GOT3 (cell line): ENCODE results near the gene COPE.

Experiments used
- DNase-seq: peaks from one replicate; lab custom pipeline; 2025; ENCODE audit warnings: mixed read lengths; lab: John Stamatoyannopoulos, UW

The COPE gene

DNA sequence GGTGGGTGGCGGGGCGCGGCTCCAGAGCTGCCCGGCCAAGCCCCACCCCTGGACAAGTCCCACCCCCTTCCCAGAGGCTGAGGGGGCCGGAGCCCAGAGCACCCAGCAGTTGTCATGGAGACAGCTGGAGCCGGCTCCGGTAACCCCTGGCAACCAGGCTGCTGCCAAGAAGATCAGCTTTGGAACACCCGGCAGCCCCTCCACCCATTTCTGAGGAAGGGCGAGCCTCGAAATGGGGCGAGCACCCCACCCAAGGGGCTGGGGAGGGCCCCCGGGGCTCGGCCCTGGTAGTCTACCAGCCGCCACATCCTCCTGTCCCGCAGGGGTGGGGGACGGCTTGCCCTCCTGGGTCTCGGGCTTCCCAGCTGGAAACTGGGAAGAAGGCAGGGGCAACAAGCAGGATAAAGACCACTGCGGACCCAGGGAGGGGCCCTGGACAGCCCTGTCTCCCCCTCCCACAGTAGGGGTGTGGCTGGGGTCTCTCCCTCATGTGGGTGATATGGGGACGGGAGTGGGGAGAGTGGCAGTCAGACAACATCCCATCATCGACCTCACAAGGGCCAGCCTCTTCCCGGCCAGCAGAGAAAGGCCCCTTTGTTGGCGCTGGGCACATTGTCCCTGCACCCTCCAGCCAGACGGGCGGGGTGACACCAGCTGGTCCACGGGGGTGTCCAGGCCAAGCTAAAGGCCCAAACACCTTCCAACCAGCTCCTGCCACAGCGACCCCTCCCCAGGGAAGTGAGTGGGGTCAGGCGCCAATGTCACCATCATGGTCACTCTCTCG lies 24.7 kb downstream of the COPE start:
- no peak for DNase-seq

DNA sequence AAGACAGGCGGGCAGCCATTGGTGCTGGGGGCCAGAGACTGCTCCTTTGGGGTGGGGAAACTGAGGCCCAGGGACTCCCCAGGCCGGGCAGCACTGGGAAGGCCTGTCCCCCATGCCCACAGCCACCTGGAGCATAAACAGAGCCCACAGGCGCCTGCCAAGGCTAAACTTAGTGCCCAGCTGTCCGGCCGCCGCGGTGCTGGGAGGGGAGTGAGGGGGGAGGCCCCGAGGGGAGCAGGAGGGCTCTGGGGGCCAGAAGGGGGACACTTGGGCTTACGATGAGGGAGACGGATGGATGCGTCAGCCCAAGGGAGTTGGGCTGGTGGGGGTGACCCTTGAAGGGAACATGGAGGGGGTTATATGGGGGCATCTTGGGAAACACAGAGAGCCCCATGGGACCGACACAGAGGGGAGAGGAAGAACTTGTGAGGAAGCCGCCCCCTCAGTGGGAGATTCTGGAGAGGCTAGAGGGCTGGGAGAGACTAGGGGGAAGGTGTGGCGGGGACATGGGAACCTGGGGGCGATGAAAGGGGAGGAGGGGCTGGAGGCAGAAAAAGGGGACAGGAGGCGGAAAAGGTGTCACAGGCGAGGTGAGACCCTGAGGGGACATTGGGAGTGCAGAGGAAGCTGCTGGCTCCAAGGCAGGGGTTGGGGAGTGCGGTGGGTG lies 25.5 kb downstream of the COPE start:
- no peak for DNase-seq

DNA sequence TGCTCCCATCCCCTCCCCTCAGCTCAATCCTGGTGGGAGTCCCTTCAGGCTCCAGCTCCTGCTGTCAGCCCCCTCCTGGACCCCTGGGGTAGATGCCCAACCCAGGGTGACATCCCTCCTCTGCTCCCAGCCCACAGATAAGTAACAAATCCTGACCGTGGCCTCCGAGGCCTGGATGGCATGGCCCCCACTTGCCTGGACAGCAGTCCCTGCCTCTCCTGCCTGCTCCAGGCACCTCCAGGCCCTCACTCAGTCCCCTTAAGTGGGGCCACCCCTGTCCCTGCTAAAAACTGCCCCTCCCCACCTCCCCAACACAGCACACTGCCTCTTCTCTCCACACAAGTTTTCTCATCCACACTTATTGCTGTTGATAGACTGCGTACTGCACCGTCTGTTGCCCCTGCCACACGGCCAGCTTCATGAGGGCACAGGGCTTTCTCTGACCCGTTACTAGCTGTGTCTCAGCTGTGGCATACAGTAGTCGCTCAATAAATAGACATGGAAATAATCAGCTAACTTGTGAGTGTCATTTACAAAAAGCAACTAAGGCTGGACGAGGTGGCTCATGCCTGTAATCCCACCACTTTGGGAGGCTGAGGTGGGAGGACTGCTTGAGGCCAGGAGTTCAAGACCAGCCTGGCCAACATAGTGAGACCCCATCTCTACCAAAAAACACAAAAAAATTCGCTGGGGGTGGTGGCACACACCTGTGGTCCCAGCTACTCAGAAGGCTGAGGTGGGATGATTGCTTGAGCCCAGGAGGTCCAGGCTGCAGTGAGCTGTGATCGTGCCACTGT lies 29.0 kb downstream of the COPE start:
- no peak for DNase-seq

DNA sequence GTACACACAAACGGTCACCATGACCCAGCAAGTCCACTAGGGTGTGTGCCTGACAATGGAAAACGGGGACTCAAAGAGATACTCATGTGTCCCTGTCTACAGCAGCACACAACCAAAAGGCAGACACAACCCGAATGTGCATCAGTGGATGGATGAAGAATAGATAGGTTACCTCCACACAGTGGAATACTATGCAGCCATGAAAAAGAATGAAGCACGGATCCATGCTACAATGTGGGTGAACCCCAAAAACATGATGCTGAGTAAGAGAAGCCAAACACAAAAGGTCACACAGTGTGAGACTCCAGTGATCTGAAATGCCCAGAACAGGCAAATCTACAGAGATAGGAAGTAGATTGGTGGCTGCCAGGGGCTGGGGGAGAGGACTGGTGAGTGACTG lies 32.2 kb downstream of the COPE start:
- DNase-seq = no peak

DNA sequence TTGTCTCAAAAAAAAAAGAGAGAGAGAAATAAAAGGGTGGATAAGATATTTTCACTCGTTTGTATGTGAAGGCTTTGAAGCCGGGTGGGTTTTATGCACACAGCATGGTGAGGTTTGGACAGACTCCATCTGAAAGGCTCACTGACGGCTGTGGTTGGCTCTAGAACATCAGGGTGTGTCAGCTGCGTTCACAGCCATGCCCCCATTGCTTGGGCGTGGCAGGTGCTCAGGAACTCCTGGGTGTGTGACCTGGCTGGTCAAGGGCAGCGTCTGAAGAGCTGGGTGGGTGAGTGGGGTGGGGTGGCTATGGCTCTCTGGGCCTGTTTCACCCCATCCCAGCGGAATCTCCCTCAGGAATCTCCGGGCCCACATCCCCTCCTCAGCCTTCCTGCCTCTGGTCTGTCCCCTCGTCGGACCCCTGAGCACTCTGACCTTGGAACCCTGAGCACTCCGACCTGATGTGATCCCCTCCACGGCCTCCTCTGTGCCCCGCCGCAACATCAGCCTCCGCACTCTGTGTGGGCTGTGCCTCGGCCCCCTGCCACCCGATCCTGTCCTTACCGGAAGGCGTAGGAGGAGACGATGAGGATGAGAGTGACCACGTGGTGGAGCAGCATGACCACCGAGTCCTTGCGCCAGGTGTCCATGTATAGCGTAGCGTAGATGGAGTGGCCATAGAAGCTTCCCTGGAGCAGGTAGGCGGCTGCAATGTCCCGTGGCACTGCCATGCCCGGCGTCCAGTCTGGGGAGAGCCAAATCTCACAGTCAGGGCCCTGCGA lies 35.5 kb downstream of the COPE start:
- no peak for DNase-seq

DNA sequence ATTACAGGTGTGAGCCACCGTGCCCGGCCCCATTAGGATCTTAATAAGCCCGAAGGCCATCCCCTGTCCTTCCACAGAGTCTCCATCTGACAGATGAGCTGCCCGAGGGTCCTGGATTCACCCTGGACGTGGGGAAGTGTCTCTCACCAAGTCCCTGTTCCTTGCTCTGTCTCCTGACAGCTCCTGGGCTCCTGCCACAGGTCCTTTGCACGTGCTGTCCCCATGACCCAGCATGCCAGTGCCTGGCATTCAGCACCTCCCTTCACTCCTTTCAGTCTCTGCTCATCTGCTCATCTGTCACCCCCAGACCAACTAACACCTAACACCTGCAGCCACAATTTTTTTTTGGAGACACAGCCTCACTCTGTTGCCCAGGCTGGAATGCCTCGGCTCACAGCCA lies 37.7 kb downstream of the COPE start:
- no peak for DNase-seq

DNA sequence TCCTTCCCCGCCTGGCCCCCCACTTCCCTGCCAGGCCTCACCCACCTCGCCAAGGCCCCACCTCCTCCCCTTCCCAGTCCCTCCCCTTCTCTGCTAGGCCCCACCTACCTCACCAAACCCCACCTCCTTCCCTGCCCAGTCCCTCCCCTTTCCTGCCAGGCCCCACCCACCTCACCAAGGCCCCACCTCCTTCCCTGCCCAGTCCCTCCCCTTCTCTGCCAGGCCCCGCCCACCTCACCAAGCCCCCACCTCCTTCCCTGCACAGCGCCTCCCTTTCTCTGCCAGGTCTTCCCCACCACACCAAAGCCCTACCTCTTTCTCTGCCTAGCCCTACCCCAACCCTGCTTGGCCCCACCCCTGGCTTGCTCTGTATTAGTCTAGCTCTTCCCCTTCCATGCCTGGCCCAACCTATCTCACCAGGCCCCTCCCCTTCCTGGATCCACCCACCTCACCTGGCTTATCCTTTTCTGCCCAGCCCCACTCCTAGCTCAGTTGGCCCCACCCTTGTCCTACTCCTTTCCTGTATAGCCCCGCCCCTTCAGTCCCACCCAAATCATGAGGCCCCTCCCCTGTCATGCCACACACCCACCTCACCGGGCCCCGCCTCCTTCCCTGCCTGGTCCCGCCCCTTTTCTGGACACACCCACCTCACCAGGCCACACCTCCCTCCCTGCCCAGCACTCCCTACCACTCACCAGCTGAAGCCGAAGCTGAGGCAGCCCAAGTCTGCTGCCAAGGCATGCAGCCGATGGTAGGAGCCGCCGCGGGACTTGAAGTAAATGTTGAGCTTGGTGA lies 39.4 kb downstream of the COPE start:
- DNase-seq = no peak

DNA sequence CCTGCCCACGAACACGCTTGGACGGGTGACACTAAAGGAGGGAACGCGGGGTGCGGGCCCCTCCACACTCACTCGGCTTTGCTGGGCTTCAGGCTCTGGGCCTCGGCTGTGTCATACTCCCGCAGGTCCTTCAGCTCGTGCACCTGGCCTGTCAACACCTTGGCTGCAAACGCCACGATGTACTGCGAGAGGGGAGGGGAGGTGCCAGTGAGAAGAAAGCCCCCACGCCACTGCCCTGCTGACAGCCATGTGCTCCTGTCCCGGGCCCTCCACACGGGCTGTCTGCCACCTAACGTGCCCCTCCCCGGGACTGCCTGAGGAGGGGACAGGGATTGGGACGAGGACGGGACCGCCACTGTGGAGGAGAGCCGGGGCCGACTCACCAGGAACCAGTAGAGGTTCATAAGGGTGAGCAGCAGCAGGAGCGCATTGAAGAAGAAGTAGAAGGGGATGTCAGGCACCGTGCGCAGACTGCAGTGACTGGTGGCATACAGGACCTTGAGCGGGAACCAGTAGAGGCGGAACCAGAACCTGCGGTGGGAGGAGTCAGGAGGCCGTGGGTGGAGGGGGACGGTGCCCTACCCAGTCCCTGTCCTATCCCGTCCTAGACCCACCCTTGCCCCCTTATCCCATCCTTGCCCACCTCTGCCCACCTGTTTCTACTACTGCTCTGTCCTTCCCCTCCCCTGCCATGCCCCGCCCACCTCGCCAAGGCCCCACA lies 40.2 kb downstream of the COPE start:
- DNase-seq = no peak

DNA sequence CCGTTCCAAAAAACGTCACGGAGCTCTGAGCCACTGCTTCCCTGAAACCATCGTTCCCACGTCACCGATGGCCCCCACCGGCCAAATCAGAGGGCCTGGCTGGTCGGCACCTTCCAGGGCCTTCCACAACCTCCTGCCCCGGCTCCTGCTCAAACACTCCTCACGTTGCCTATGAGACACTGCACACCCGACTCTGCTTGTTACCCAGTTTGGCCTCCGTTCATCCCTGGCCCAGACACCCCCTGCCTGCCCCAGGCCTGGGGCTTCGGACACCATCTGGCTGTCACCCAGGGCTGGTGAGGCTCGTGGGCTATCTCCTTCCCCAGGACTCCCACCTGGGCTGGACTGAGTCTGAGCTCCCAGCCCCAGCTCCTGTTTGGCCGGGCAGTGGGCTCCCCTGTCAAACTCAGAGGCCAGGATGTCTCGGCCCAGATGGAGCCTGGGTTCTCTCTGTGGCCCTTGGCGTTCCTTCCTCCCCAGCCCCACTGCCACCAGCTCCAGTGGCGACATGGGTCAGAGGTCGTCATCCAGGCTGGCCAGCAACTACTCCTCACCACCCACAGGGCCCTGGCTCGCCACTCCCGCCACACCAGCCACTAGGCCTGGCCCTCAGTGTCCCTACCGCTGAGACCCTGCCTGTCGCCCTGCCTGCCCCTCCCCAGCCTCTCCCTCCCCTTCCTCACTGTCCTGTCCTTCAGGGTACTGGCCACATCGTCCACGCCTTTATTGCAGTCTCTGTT lies 41.0 kb downstream of the COPE start:
- DNase-seq = no peak

DNA sequence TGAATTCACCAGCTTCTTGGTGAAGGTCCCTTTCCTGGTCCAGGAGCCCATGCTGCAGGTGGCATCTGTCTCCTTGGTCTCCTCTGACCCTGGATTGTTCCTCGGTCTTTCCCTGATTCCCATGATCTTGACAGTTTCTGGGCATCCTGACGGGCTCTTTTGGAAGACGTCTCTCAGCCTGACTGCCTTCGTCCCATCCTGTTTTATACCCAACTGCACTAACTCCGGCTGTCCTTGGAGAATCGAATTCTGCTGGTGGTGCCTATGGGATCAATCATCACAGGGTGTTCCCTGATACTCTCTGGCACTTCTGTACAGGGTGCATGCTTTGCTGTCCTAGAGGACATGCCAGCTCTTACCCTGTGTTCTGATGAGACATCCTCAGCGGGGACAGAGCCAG lies 42.3 kb downstream of the COPE start:
- DNase-seq = no peak

DNA sequence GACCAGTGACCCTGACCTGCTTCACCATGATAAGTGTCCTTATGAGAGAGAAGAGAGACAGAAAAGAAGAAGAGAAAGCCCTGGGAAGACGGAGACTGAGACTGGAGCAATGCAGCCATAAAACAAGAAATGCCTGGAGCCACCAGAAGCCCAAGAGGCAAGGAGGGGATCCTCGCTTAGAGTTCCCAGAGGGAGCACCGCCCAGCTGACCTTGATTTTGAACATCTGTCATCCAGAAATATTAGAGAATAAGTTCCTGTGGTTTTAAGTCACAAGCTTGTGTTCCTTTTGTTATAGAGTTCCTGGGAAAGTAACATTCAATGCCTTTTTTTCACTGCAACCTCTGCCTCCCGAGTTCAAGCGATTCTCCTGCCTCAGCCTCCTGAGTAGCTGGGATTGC lies 43.5 kb downstream of the COPE start:
- DNase-seq = no peak

DNA sequence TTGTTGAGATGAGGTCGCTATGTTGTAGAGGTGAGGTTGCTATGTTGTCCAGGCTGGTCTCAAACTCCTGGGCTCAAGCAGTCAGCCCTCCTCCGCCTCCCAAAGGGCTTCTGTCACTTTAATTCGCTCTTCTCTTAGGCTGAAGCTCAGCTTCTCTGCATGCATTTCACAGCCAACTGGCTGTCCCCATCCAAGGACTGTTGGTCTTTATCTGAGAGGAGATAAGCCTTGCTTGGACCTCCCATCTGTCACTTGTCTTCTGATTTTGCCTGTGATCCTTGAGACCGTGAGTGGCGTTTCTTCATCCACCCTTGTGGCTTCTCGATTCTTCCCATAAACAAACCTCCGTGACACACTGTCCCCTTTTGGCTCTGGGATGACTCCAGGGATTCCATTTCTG lies 47.6 kb downstream of the COPE start:
- no peak for DNase-seq

DNA sequence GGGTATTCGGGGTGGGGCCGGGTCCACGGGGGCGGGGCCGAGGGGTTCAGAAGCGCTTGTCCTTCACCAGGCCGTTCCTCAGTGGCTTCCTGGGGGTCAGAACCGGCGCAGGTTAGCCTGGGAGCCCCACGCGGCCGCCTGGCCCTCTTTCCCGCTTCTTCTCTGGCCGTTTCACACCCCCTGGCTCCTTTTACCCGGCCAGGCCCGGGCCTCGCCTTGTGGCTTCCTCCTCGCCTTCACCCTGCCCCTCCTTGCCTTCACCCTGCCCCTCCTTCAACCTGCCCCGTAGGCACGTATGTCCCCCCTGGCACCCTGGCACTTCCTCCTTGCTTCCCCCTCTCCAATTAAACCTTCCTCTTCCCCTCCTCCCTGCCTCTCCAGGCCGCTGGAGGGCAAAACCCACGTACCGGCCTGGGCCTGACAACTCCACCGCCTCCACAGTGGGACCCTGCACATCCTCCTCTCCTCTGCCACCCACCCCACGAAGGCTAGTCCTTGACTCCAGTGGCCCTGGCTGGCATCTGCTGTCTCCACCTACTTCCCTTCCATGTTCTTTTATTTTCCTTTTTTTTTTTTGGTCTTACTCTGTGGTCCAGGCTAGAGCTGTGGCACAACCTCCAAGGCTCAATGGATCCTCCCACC lies 48.5 kb downstream of the COPE start:
- no peak for DNase-seq

DNA sequence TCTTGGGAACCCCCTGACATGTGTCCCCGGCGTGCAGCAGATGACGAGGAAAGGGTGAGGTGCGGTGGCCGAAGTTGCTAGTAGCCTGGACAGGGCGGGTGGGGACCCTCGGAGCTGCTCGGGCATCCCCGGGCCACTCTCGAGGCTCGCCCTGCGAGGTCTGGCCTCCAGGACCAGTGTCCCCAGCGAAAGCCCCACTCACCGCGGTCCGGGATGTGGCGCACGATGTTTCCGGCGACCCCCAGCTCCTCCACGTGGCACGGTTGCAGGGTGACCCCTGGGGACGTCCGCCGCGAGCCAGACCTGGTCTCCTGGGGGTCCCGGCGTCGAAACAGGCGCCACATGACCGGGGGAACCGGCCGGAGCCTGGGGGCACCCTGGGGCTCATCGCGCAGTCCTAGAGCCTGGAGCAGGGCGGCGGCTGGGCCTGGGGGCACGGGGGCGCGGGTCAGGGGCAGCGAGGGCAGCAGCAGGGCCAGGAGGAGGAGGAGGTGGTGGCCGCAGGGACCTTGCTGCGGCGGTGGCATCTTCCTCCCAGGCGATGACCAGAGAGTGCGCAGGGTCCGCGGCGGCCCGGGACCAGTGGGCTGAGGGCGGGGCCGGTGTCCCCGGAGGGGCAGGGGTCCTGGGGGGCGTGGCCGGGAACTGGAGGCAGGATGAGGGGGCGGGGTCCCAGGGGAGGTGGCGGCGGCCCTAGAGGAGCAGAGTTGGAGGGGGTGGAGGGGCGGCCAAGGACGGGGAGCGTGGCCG lies 49.2 kb downstream of the COPE start:
- no peak for DNase-seq

DNA sequence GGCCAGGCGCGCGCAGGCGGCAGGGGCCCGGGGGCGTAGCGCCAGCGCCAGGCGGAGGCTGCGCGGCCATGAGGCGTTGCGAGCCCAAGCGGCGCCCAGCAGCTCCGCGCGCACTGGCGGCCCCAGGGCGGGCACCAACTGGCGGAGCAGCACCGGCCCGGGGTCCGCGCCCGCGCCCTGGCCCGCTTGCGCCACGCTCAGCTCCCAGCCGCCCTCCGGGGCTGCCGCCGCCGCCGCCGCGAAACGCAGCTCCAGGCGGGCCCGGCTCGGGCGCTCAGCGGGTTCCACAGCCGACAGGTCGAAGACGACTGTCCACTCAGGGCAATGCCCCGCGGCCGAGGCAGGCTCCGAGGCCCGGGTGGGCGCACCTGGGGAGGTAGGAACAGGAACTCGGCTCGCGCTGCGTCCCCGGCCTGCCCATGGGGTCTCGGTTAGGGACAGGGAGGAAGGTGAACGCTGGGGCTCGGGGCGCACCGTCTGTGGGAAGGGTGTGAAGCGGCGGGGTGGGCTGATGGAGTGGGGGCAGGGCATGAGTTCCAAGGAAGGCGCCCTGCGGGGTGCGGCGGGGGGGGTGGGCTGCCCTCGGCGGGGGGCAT lies 50.1 kb downstream of the COPE start:
- no peak for DNase-seq

DNA sequence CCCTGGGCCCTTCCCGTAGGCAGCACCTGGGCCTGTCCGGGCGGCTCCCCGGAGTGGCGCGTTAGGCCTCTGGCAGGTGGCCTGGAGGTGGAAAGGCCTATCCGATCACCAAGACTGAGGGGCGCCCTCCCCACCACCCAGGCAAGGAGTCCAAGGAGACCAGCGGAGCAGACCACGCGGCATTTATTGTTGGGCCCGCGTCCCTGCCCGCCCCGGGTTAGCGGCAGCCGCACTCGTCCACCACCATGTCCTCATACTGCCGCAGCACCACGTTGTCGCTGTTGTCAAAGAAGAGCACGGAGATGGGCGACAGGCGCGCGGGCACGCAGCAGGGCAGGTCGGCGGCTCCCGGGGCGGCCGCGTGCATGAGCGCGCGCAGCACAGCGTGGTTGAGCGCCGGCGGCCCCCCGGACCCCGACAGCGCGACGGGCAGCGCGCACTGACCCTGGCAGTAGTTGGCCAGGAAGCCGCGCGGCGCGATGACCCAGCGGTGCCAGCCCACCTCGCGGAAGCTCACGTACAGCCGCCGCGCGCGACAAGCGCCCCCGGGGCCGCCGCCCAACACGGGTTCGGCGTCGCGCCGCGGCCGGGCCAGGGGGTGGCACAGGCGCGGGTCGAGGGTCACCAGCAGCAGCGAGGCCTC lies 50.7 kb downstream of the COPE start:
- DNase-seq = no peak

DNA sequence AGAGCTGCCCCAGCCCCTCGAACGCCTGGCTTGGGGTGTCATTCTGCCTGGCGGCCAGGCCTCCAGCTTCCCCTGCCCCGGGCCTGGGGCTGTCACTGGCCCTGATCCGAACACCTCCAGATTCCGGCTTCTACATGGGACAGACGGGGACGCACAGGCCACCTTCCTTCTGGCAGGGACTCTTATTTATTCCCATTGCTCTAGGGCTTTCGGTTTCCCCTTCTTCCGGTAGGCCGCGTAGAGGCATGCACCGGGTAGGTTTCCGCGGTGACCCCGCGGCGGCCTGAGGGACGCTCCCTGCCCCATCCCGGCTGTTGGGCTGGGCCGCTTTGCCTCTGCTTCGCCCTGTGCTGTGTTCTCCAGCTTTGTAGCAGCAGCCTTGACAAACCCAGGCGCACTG lies 51.4 kb downstream of the COPE start:
- no peak for DNase-seq

DNA sequence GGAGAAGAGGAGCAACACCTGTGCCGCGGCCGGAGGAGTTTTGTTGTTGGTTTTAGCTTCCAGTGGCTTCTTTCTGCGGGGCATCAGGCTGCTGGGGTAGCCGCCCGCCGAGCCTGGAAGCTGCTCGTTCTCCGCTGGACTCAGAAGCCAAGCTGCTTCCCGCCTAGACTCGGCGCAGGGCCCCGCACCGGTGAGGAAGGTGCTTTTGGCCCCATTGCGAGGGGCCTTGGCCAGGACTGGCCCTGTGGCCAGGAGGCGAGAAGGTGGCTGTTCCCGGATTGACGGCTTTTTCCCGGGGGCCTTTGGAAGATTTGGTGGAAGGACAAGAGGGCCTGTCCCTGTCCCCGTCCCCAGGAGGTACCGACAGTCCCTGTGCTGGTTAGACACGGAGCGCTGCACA lies 52.0 kb downstream of the COPE start:
- DNase-seq = no peak
